GM10248 (cell line): ENCODE results near the gene SYCE1.

Experiments used
- CTCF ChIA-PET: fragments of 300-600 bp; sonication (Branson Sonifier 250); formaldehyde crosslinking; extraction: SDS; loops from one replicate; lab custom pipeline; 2021; ENCODE audit warnings: antibody characterized with exemption; lab: Yijun Ruan, JAX
- POLR2A ChIA-PET: fragments of 350-650 bp; sonication (Branson Sonifier 250); formaldehyde crosslinking; extraction: SDS; loops from one replicate; lab custom pipeline; 2020; ENCODE audit warnings: antibody characterized with exemption; lab: Yijun Ruan, JAX
- DNase-seq: peaks from one replicate; pipeline ENCODE4 v3.0.0; 2012; ENCODE audit errors: extremely low spot score
- TF ChIP-seq, protein P1 (sequence below): IDR thresholded peaks from 2 replicates; pipeline ENCODE4 v1.5.1; 2012; ENCODE audit warnings: mild to moderate bottlenecking, low read depth; ENCODE audit errors: extremely low read depth, missing control alignments, control extremely low read depth

SYCE1 gene

DNA sequence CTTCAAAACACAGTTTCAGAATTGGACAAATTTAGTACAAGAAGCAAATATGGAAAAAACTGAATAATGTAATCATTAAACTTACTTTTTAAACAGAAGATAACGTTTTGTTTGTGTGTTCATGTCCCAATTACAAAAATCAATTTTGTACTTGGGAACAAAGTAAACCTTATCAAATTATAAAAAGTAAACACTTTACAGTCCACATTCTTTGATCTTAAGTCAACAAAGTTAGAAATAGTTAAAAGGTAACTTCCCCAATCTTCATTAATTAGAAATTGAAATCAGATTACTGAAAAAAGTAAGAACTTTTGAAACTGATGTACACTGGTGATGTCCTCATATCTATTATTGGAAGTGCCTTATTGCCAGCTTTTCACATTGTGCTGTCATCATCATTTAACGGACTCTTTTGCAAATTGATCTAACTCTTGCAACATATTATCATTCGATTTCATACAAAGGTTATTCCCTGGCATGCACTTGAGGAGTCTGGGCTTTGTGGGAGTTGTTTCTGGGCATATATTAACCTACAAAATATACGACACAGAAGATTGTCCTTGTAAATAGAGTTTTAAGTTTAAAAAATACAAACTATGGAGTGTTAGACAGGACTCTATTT is 53.4 kb downstream of the SYCE1 start:
- ChIA-PET CTCF (interaction anchor here (1.0 kb wide), 1 partner anchor 11 kb away, joined by 3 read pairs; no protein-coding TSS in a partner anchor), POLR2A (no interaction called here)
- DNase-seq, result no peak
- TF ChIP-seq, protein P1, sequence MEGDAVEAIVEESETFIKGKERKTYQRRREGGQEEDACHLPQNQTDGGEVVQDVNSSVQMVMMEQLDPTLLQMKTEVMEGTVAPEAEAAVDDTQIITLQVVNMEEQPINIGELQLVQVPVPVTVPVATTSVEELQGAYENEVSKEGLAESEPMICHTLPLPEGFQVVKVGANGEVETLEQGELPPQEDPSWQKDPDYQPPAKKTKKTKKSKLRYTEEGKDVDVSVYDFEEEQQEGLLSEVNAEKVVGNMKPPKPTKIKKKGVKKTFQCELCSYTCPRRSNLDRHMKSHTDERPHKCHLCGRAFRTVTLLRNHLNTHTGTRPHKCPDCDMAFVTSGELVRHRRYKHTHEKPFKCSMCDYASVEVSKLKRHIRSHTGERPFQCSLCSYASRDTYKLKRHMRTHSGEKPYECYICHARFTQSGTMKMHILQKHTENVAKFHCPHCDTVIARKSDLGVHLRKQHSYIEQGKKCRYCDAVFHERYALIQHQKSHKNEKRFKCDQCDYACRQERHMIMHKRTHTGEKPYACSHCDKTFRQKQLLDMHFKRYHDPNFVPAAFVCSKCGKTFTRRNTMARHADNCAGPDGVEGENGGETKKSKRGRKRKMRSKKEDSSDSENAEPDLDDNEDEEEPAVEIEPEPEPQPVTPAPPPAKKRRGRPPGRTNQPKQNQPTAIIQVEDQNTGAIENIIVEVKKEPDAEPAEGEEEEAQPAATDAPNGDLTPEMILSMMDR, result no peak

DNA sequence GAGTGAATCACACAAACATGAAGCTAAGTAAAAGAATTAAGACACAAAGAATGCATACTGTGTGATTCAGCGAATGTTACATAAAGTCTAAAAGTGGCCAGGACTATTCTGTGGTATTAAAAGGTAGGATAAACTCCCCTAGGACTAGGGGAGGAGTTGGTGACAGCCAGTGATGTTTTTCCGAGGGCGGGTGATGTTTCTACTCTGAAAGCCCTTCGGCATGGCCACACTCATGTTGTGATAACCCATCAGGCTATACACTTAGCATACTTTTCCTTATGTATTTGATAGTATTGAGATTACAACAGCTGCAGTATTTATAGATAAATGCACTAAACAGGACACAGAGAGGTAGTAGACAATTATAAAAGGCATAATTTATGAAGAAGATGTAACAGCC is 54.0 kb downstream of the SYCE1 start:
- ChIA-PET POLR2A (no interaction called here), CTCF (interaction anchor here (1.0 kb wide), 1 partner anchor 10 kb away, joined by 3 read pairs; no protein-coding TSS in a partner anchor)
- DNase-seq, result no peak
- TF ChIP-seq, protein P1, result no peak

DNA sequence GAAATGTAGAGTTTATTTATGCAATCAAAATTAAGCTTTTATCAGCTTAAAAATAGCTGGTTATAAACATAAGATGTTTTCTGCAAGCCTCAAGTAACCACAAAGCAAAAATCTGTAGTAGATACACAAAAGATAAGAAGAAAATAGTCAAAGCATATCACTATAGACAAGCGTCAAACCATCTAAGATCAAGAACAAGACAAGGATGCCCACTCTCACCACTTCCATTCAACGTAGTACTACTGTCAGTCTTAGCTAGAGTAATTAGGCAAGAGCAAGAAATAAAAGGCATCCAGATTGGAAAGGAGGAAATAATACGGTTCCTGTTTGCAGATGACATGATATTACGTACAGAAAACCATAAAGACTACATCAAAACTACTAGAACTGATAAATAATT is 55.7 kb downstream of the SYCE1 start:
- no peak for DNase-seq
- TF ChIP-seq, protein P1, result no peak
- POLR2A ChIA-PET, result no interaction called here
- CTCF ChIA-PET, result interaction anchor here (1.0 to 1.3 kb wide), 2 partner anchors 72 to 180 kb away, joined by 4 read pairs; no protein-coding TSS in a partner anchor
